CD8-positive, alpha-beta memory T cell (primary cell): ENCODE data around the gene FIGLA. TPM values are rescaled to one million over a fixed set of nuclear protein-coding genes. Genes with fewer than 3 reads are reported as not detected.

ENCODE experiments used
- CTCF ChIA-PET: fragments of 350-600 bp; sonication (Branson Sonifier 250); formaldehyde crosslinking; loops from one replicate; lab custom pipeline; 2021; ENCODE audit warnings: antibody characterized with exemption; lab: Charles Lee
- POLR2A ChIA-PET: fragments of 350-600 bp; sonication (Branson Sonifier 250); formaldehyde crosslinking; loops from one replicate; lab custom pipeline; 2021; ENCODE audit warnings: antibody characterized with exemption; lab: Charles Lee
- DNase-seq, 5 donors: peaks; one replicate each; pipeline versions ENCODE4 v3.0.0 to v3.0.0-alpha.2; 2020 to 2022; ENCODE audit warnings: mixed read lengths in 1 of 5
- H3K27ac ChIP-seq: one replicate; pipeline ENCODE4 v1.7.0; 2013; ENCODE audit warnings: low read depth, mild to moderate bottlenecking, low read length, moderate library complexity
- H3K27me3 ChIP-seq: 2 replicates; pipeline ENCODE4 v1.7.0; 2013; ENCODE audit warnings: low read length, mild to moderate bottlenecking; ENCODE audit not compliant: insufficient read depth, poor library complexity, severe bottlenecking
- H3K36me3 ChIP-seq: 2 replicates; pipeline ENCODE4 v1.7.0; 2013; ENCODE audit warnings: mild to moderate bottlenecking, low read length, moderate library complexity; ENCODE audit not compliant: insufficient read depth
- H3K4me1 ChIP-seq: 2 replicates; pipeline ENCODE4 v1.7.0; 2013; ENCODE audit warnings: mild to moderate bottlenecking, low read length, moderate library complexity; ENCODE audit not compliant: insufficient read depth
- H3K4me3 ChIP-seq: 2 replicates; pipeline ENCODE4 v1.7.0; 2013; ENCODE audit warnings: mild to moderate bottlenecking, low read length
- H3K9me3 ChIP-seq: 2 replicates; pipeline ENCODE4 v1.7.0; 2013; ENCODE audit warnings: mild to moderate bottlenecking, low read length
- H3K27ac Mint-ChIP-seq, 8 donors: one replicate each; pipeline ENCODE4 v1.8.0; 2020 to 2021; ENCODE audit warnings: mixed read lengths in 8 of 8, mild to moderate bottlenecking in 6 of 8, inconsistent platforms in 3 of 8, moderate library complexity in 3 of 8
- H3K27me3 Mint-ChIP-seq, 2 donors: one replicate each; pipeline ENCODE4 v1.8.0; 2020 to 2021; ENCODE audit warnings: mixed read lengths in 2 of 2, mild to moderate bottlenecking in 1 of 2, moderate library complexity in 1 of 2
- H3K36me3 Mint-ChIP-seq, 3 donors: one replicate each; pipeline ENCODE4 v1.8.0; 2020 to 2021; ENCODE audit warnings: mixed read lengths in 3 of 3, inconsistent platforms in 1 of 3, mild to moderate bottlenecking in 1 of 3
- H3K4me1 Mint-ChIP-seq, 3 donors: one replicate each; pipeline ENCODE4 v1.8.0; 2020 to 2021; ENCODE audit warnings: mixed read lengths in 3 of 3, inconsistent platforms in 1 of 3, mild to moderate bottlenecking in 1 of 3
- H3K4me3 Mint-ChIP-seq, 7 donors: one replicate each; pipeline ENCODE4 v1.8.0; 2020 to 2021; ENCODE audit warnings: mixed read lengths in 7 of 7, mild to moderate bottlenecking in 6 of 7, moderate library complexity in 4 of 7, inconsistent platforms in 2 of 7
- H3K9me3 Mint-ChIP-seq, 5 donors: one replicate each; pipeline ENCODE4 v1.8.0; 2020 to 2022; ENCODE audit warnings: mixed read lengths in 5 of 5, mild to moderate bottlenecking in 3 of 5, moderate library complexity in 2 of 5, inconsistent platforms in 1 of 5
- polyA plus RNA-seq: library from polyadenylated mRNA; unstranded; fragments of 300-500 nt; fragmentation: Illumina TruSeq; gene quantifications from one replicate; pipeline ENCODE4 v1.2.3, GENCODE V29; 2021
- total RNA-seq, 2 experiments: library from RNA; stranded (reverse); gene quantifications; one replicate each; pipeline ENCODE4 v1.2.3, GENCODE V29; 2021

The FIGLA gene
- total and polyA plus RNA-seq, 3 experiments from 2014 or later, result not detected

DNA sequence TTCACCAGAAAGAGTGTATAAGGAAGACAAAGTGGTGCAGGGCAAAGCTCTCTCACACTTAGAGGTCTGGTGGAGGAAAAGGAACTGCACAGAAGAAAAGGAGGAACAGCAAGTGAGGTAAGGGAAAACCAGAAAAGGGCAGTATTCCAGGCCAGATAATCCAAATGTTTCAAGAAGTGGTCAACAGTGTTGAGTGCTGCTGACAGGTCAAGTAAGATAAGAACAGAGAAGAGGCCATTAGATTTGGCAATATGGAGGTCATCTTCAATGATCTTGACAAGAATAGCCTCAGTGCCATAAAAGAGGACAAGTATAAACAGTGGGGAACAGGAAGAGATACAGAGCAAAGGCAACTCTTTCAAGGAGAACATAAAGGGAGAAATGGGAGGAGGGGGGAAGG is 37.4 kb downstream of the FIGLA start:
- no peak overlapping the region for H3K27ac Mint-ChIP-seq

DNA sequence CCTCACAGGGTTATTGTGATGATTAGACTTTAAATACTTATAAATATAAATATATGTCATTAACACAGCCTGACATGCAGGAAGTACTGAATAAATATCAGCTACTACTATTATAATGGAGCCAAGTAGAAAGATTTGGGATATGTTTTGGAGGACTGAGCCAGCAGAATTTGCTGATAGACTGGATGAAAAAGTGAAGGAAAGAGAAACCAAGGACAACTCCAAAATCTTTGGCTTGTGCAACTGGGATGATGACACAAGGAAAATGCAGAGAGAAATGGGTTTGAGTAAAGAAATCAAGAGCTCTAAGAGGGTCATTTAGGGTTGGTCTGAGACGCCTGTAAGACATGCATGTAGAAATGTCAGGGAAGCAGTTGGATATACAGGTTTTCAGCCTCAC is 38.0 kb downstream of the FIGLA start:
- DNase-seq, result no peak
- H3K27ac ChIP-seq, result no peak overlapping the region
- H3K4me3 ChIP-seq, result no peak overlapping the region
- no peaks in the 10 kb centered on the region for H3K4me1 ChIP-seq
- Mint-ChIP-seq H3K4me1 (no peaks in the 10 kb centered on the region), H3K36me3 (peaks cover 0 to 1% (median 0%) of the 10 kb centered on the region in 3 donors), H3K27me3 (peaks cover 15 to 39% of the 10 kb centered on the region in 2 donors), H3K27ac (no peak overlapping the region), H3K9me3 (peaks cover 0 to 1% (median 0%) of the 10 kb centered on the region in 5 donors), H3K4me3 (no peak overlapping the region)
- H3K36me3 ChIP-seq, result no peaks in the 10 kb centered on the region
- POLR2A ChIA-PET, result no interaction called here
- H3K9me3 ChIP-seq, result no peaks in the 10 kb centered on the region
- peaks cover 4% of the 10 kb centered on the region for H3K27me3 ChIP-seq
- CTCF ChIA-PET, result no interaction called here

More for the DNA sequence above, 37.4 kb downstream of the FIGLA start:
- peaks cover 0 to 1% (median 0%) of the 10 kb centered on the region in 3 donors for H3K36me3 Mint-ChIP-seq
- no peak overlapping the region for H3K4me3 ChIP-seq
- peaks cover 4% of the 10 kb centered on the region for H3K27me3 ChIP-seq
- ChIA-PET CTCF (no interaction called here), POLR2A (no interaction called here)
- no peaks in the 10 kb centered on the region for H3K9me3 Mint-ChIP-seq
- no peak for DNase-seq
- H3K36me3 ChIP-seq, result no peaks in the 10 kb centered on the region
- peaks cover 10 to 41% of the 10 kb centered on the region in 2 donors for H3K27me3 Mint-ChIP-seq
- H3K4me3 Mint-ChIP-seq, result no peak overlapping the region
- H3K9me3 ChIP-seq, result no peaks in the 10 kb centered on the region
- no peaks in the 10 kb centered on the region for H3K4me1 ChIP-seq
- no peak overlapping the region for H3K27ac ChIP-seq
- no peaks in the 10 kb centered on the region for H3K4me1 Mint-ChIP-seq

DNA sequence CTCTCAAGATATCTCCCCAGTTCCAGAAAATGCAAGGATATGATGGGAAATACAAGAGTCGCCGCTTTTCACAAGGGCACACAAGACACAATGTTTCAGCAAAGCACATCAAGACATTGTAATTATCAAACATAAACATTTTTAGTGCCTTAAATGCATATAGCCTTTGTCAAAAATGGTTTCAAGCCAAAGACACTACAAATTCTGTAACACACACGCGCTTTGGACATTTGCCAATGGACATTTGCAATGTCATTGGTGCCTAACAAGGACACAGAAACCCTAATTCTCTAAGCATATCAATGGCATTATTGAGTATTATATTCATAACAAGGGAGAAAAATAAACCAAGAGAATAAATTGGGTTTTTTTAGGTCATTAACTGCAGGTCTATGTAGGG is 38.6 kb downstream of the FIGLA start:
- H3K27me3 Mint-ChIP-seq, result peaks cover 19 to 37% of the 10 kb centered on the region in 2 donors

DNA sequence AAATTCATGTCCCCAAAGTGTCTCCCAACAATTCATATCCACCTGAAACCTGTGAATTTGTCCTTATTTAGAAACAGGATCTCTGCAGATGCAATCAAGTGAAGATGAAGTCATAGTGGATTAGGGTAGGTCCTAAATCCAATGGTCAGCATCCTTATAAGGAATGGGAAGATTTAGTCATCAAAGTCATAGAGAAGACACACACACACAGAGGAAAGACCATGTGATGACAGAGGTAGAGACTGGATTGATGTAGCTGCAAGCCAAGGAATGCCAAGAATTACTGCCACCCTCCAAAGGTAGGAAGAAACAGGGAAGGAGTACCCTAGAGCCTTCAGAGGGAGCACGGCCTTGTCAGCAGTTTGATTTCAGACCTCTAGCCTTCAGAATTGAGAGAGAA is 40.1 kb downstream of the FIGLA start:
- Mint-ChIP-seq H3K27me3 (peaks cover 18 to 32% of the 10 kb centered on the region in 2 donors), H3K9me3 (peaks cover 0 to 3% (median 0%) of the 10 kb centered on the region in 5 donors), H3K27ac (no peak overlapping the region), H3K36me3 (no peaks in the 10 kb centered on the region), H3K4me3 (no peak overlapping the region), H3K4me1 (no peaks in the 10 kb centered on the region)
- ChIA-PET POLR2A (no interaction called here), CTCF (no interaction called here)
- Histone ChIP-seq H3K27ac (no peak overlapping the region), H3K9me3 (no peaks in the 10 kb centered on the region), H3K27me3 (peaks cover 4% of the 10 kb centered on the region), H3K36me3 (no peaks in the 10 kb centered on the region), H3K4me1 (no peaks in the 10 kb centered on the region), H3K4me3 (no peak overlapping the region)
- no peak for DNase-seq

More for the DNA sequence above, 38.6 kb downstream of the FIGLA start:
- peaks cover 0 to 3% (median 0%) of the 10 kb centered on the region in 5 donors for H3K9me3 Mint-ChIP-seq
- Histone ChIP-seq H3K36me3 (no peaks in the 10 kb centered on the region), H3K4me3 (no peak overlapping the region), H3K27ac (no peak overlapping the region), H3K9me3 (no peaks in the 10 kb centered on the region), H3K27me3 (peaks cover 4% of the 10 kb centered on the region), H3K4me1 (no peaks in the 10 kb centered on the region)
- no peak overlapping the region for H3K27ac Mint-ChIP-seq
- no peaks in the 10 kb centered on the region for H3K4me1 Mint-ChIP-seq
- POLR2A ChIA-PET, result no interaction called here
- no peaks in the 10 kb centered on the region for H3K36me3 Mint-ChIP-seq
- DNase-seq, result no peak
- CTCF ChIA-PET, result no interaction called here
- H3K4me3 Mint-ChIP-seq, result no peak overlapping the region

DNA sequence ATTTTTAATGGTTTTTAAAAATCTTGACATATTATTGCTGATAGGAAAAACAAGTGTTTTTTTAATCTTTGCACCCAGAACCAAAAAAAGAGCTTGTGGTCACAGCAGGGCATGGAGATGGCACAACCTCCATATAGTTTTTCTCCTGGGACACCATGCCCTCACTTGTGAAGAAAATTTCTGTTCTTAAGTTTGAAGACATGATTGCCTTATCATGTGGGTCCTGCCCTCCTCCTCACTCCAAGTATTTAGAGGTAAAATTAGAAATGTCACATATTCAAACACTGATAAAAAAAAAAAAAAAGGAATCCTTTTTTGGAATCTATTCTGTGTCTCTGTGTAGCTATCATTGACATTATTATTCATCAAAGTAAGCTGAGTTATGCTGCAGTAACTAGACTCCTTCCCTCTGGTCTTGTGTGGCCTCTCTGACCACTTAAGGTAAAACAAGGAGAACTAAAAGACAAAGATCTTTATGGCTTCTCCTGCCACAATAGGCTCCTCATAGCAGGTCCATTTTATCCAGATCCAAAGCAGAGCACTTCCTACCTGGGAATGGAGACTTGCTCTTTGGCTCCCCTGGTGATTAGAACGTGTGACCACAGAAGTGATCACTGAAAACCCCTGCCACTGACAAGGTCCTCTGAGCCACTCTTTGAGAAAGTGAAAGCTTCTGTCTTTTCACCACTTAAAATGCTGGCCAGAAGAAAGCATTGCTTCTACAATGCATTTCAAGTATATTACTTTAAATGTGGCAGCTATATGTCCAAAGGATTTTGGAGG is 42.2 kb downstream of the FIGLA start:
- H3K27ac ChIP-seq, result no peak overlapping the region
- peaks cover 25 to 39% of the 10 kb centered on the region in 2 donors for H3K27me3 Mint-ChIP-seq
- no peaks in the 10 kb centered on the region for H3K4me1 Mint-ChIP-seq
- H3K36me3 ChIP-seq, result no peaks in the 10 kb centered on the region
- H3K4me3 ChIP-seq, result no peak overlapping the region
- DNase-seq, result no peak
- H3K27ac Mint-ChIP-seq, result no peak overlapping the region
- H3K9me3 ChIP-seq, result no peaks in the 10 kb centered on the region
- peaks cover 0 to 3% (median 0%) of the 10 kb centered on the region in 5 donors for H3K9me3 Mint-ChIP-seq
- no peaks in the 10 kb centered on the region for H3K27me3 ChIP-seq
- no peaks in the 10 kb centered on the region for H3K4me1 ChIP-seq
- no peaks in the 10 kb centered on the region for H3K36me3 Mint-ChIP-seq
- ChIA-PET POLR2A (no interaction called here), CTCF (no interaction called here)
- no peak overlapping the region for H3K4me3 Mint-ChIP-seq

DNA sequence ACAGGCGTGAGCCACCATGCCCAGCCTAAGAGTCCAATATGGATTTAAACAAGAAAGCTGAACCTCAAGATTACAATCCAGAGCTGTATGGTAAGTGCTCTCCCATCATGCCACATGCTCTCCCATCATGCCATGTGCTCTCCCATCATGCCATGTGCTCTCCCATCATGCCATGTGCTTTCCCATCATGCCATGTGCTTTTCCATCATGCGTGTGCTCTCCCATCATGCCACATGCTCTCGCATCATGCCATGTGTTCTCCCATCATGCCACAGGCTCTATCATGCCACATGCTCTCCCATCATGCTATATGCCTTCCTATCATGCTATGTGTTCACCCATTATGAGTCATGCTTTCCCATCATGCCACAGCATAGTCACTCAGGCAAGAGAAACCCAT is 43.2 kb downstream of the FIGLA start:
- no peaks in the 10 kb centered on the region for H3K27me3 ChIP-seq
- H3K4me3 ChIP-seq, result no peak overlapping the region
- Mint-ChIP-seq H3K9me3 (peaks cover 0 to 3% (median 0%) of the 10 kb centered on the region in 5 donors), H3K27me3 (peaks cover 25 to 42% of the 10 kb centered on the region in 2 donors), H3K27ac (no peak overlapping the region), H3K4me3 (no peak overlapping the region), H3K4me1 (no peaks in the 10 kb centered on the region), H3K36me3 (no peaks in the 10 kb centered on the region)
- POLR2A ChIA-PET, result no interaction called here
- CTCF ChIA-PET, result no interaction called here
- no peaks in the 10 kb centered on the region for H3K9me3 ChIP-seq
- H3K36me3 ChIP-seq, result no peaks in the 10 kb centered on the region
- no peaks in the 10 kb centered on the region for H3K4me1 ChIP-seq
- DNase-seq, result no peak
- no peak overlapping the region for H3K27ac ChIP-seq

DNA sequence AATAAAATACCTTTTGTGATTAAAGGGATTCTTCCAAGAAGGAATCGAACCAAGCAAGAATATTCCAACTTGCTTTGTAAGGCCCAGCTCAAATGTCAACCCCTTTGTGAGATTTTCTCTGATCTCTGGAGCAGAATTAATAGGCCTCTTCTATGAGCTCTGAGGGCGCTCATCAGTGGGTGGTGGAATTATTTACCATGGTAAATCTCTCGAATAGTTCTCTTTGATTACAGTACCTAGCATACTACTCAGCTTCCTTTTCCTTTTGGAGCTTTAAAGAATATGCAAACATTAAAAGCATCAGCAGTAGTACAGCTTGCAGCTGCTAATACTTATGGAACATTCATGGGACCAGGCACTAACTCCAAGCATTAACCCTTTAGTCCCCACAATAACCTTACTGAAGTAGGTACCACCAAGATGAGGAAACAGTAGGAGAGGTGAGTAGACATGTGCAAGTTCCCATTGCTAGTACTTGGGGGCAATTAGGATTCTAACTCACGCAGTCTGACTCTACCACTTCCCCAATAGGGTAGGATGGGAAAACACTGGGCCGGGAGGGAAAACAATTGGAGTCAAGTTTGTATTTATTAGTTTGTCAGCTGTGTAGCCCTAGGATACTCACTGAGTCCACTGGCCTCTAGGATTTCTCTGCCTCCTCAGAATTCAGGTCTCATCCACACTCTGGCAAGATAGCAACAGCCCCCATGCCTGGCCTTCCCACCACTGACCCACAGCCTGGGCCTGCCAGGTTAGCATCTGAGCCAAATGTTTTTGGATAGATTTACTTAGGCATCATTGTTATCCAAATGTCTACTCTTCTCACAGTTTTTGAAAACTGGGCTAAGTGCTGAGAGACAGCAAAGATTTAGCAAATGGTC is 44.1 kb downstream of the FIGLA start:
- POLR2A ChIA-PET, result no interaction called here
- Mint-ChIP-seq H3K4me3 (no peak overlapping the region), H3K27me3 (peaks cover 25 to 43% of the 10 kb centered on the region in 2 donors), H3K4me1 (no peaks in the 10 kb centered on the region), H3K9me3 (peaks cover 0 to 3% (median 0%) of the 10 kb centered on the region in 5 donors), H3K36me3 (no peaks in the 10 kb centered on the region), H3K27ac (no peak overlapping the region)
- Histone ChIP-seq H3K36me3 (no peaks in the 10 kb centered on the region), H3K4me3 (no peak overlapping the region), H3K27me3 (no peaks in the 10 kb centered on the region), H3K9me3 (no peaks in the 10 kb centered on the region), H3K4me1 (no peaks in the 10 kb centered on the region), H3K27ac (no peak overlapping the region)
- DNase-seq, result no peak
- CTCF ChIA-PET, result interaction anchor here (1.8 kb wide), 1 partner anchor 12 kb away, joined by 5 read pairs; no protein-coding TSS in a partner anchor
